ENCODE data around the gene IGSF3.
A peak's percentile ranks its signal among the peaks of the same experiment; 100 is the strongest.
"Not testable (repeated sequence)": the region's sequence is repeated elsewhere in the genome, so short reads cannot be mapped to it uniquely, and the experiment has no call there.

IGSF3 gene

DNA sequence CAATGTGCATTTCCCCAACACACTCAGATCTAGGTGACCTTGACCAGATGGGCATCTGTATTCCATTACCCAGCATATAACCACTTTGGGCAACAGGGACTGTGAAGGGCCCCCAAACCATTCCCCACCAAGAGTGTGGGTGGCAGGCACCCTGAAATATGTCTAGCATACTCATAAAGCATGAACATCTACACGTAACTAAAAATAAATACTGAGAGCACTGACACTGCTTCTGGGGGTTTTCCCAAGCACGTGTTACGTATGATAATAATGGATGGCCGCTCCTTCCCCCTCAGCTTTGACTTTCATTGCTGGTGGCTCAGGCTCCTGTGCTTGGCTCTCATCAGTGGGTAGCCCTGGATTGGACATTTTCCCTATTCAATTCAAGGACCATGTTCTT, 39.1 kb downstream of the IGSF3 start:
- Mint-ChIP-seq H3K4me1 (ENCODE audit: low read depth in 2 of 2) (peaks cover 0 to 1% of the 10 kb centered on the region in 2 donors), H3K36me3 (ENCODE audit: insufficient read depth) (no peaks in the 10 kb centered on the region), H3K27ac (no peak overlapping the region), H3K9me3 (no peaks in the 10 kb centered on the region), H3K27me3 (peaks cover 50 to 52% of the 10 kb centered on the region in 2 donors), H3K4me3 (no peak overlapping the region)
- ATAC-seq (replicated peaks) (no peak), DNase-seq (no peak)

DNA sequence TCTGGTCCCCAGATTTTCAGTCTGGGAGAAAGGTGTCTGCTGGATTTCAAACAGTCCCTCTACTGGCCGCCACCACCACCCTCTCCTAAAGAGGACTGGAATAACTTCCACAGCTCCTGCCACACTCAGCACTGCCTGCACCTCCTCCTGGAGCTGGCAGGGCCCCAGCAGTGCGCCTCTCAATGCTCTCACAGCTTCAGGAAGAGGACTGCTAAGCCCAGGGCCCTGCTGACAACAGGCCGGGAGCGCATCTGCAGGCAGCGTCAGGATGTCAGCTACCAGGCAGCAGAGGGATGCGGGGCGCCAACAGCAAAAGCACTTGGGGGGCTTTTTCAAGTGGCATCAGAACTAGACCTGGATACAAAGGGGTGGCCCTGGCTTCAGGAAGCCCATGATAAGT, 40.2 kb downstream of the IGSF3 start:
- H3K27ac Mint-ChIP-seq; H3K36me3 Mint-ChIP-seq (ENCODE audit: insufficient read depth); DNase-seq; H3K9me3 Mint-ChIP-seq; ATAC-seq (replicated peaks); H3K4me3 Mint-ChIP-seq; H3K4me1 Mint-ChIP-seq (ENCODE audit: low read depth in 2 of 2): not testable (repeated sequence)
- peaks cover 50 to 51% of the 10 kb centered on the region in 2 donors for H3K27me3 Mint-ChIP-seq

DNA sequence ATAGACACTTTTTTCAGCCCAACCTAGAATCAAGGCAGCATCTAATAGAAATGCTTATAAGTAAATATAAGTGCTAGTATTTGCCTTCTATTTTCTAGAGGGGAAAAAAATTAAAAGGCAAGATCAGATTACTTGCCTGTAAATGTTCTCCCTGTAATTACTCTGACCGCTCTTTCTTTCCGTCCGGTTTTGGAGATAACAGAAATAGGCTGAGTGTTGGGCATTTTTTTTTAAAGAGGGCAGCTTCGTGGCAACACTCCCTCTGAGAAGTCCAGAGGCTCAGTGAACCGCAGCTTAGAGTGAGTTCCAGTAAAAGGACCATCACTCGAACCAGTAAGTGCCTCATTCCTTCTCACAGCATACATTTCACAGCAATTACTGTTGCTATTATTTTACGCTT, 40.6 kb downstream of the IGSF3 start:
- Mint-ChIP-seq H3K27ac (peak overlapping the region in 1 of 2 donors; percentile 52), H3K27me3 (peaks cover 46 to 52% of the 10 kb centered on the region in 2 donors)
- H3K4me3 Mint-ChIP-seq; H3K4me1 Mint-ChIP-seq (ENCODE audit: low read depth in 2 of 2); H3K9me3 Mint-ChIP-seq; ATAC-seq (replicated peaks); DNase-seq; H3K36me3 Mint-ChIP-seq (ENCODE audit: insufficient read depth): not testable (repeated sequence)

DNA sequence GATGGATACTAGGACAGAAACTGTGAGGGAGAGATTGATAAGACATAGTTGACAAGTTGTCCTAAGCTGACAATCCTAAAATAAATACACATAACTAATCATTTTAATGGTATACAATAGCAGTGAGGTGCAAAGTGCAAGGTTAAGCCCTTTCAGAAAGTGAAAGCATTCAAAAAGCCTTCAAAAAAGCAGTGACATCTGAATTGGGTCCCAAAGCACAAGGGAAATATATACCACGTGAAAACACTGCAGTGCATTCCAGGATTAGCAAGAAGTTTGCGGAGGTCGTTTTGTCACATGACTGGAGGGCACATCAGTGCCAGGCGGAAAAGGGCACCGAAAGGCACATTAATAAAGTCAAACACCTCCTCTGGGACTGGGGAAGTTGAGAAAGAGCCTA, 42.4 kb downstream of the IGSF3 start:
- not testable (repeated sequence) for H3K9me3 Mint-ChIP-seq; DNase-seq; H3K4me1 Mint-ChIP-seq (ENCODE audit: low read depth in 2 of 2); H3K36me3 Mint-ChIP-seq (ENCODE audit: insufficient read depth); ATAC-seq (replicated peaks); H3K27ac Mint-ChIP-seq; H3K4me3 Mint-ChIP-seq
- peaks cover 39 to 40% of the 10 kb centered on the region in 2 donors for H3K27me3 Mint-ChIP-seq

DNA sequence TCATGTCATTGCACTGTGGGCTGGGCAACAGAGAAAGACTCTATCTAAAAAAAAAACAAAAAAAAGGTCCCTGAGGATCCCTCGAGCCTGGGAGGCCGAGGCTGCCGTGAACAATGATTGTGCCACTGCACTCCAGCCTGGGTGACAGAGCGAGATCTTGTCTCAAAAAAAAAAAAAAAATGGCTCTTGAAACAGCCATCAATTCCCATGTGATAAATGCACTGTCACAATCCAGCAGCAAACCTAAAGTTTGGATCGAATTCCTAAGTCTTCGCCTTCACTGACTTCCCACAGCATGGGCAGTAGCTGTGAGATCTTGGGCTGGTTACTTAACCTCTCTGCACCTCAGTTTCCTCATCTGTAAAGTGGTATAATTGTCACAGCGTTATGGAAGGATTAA, 43.5 kb downstream of the IGSF3 start:
- DNase-seq (no peak), ATAC-seq (replicated peaks) (no peak)
- Mint-ChIP-seq H3K9me3 (no peaks in the 10 kb centered on the region), H3K36me3 (ENCODE audit: insufficient read depth) (no peaks in the 10 kb centered on the region), H3K27ac (no peak overlapping the region), H3K4me1 (ENCODE audit: low read depth in 2 of 2) (peaks cover 0 to 1% of the 10 kb centered on the region in 2 donors), H3K4me3 (no peak overlapping the region), H3K27me3 (peaks cover 35 to 41% of the 10 kb centered on the region in 2 donors)

DNA sequence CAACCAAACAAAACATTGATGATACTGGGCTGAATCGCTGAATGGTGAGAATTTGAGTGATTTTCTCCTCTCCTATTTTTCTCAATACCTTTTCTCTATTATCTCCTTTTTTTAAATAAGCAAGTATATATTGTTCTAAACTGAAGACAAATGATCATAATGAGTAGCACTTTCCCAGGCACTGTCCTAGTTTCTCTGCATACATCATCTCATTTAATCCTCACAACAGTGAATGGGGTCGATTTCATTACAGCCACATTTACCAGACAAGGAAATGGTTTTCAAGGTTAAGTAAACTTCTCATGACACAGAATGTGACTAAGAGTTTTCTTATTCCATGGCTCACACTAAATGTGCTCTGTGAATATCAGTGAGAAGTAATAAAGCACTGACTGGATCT, 45.0 kb downstream of the IGSF3 start:
- not testable (repeated sequence) for H3K36me3 Mint-ChIP-seq (ENCODE audit: insufficient read depth); H3K4me1 Mint-ChIP-seq (ENCODE audit: low read depth in 2 of 2); H3K9me3 Mint-ChIP-seq; DNase-seq; H3K4me3 Mint-ChIP-seq; H3K27ac Mint-ChIP-seq; ATAC-seq (replicated peaks)
- peaks cover 28 to 46% of the 10 kb centered on the region in 2 donors for H3K27me3 Mint-ChIP-seq

DNA sequence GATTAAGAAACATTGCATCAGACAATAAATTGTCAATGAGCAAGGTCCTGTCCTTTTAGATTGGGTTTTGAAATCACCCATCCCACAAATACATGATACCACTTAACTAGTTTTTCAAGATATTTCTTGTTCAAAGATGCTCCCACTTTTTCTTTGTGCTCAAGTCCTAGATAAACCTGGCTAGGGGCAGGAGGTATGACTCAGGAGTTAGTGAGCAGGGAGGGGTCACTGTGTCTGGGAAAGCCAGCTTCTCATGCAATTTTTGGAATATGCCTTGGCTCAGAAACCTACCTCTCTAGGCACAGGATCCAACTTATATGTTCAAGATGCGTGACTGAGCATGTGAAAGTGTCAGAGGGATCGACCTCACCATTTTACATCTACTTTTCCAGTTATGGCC, 45.8 kb downstream of the IGSF3 start:
- not testable (repeated sequence) for H3K36me3 Mint-ChIP-seq (ENCODE audit: insufficient read depth); DNase-seq; ATAC-seq (replicated peaks); H3K4me1 Mint-ChIP-seq (ENCODE audit: low read depth in 2 of 2); H3K4me3 Mint-ChIP-seq; H3K27ac Mint-ChIP-seq; H3K9me3 Mint-ChIP-seq
- H3K27me3 Mint-ChIP-seq, result peaks cover 23 to 50% of the 10 kb centered on the region in 2 donors

DNA sequence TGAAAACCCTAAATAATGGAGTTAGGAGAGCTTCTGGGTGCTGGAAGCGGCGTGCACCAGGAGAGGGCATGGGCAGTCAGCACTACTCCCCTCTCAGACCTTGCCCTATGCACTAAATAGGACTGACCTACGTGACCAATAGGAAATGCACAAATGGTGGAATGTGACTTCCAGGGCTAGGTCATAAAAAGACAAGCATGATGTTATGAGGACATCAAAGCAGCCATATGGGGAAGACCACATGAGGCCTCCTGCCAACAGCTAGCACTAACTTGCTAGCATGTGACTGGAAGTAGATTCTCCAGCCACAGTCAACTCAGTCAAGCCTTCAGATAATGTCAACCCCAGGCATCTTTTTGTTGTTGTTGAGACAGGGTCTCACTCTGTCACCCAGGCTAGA, 47.1 kb downstream of the IGSF3 start:
- peaks cover 24 to 48% of the 10 kb centered on the region in 2 donors for H3K27me3 Mint-ChIP-seq
- H3K9me3 Mint-ChIP-seq; H3K27ac Mint-ChIP-seq; H3K4me1 Mint-ChIP-seq (ENCODE audit: low read depth in 2 of 2); ATAC-seq (replicated peaks); H3K36me3 Mint-ChIP-seq (ENCODE audit: insufficient read depth); DNase-seq; H3K4me3 Mint-ChIP-seq: not testable (repeated sequence)

DNA sequence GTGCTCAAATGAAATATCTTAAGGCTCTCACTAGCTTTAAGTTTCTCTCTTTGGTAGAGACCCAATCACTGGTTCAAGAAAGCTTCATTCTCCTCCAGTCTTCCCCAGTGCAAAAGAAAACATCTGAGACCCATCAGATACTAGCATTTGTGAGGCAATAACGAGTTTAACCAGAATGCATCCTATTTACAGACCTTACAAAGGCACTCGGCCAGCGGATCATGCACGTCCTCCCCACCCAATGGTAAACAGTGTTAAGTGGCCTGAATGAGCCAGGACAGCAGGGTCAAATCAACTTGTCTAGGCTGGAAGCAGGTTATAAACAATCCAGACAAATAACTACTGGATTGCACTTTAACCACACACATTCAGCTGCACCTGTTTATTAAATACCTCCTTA, 48.4 kb downstream of the IGSF3 start:
- not testable (repeated sequence) for H3K4me3 Mint-ChIP-seq; H3K9me3 Mint-ChIP-seq; DNase-seq; H3K27ac Mint-ChIP-seq; H3K36me3 Mint-ChIP-seq (ENCODE audit: insufficient read depth); ATAC-seq (replicated peaks); H3K4me1 Mint-ChIP-seq (ENCODE audit: low read depth in 2 of 2)
- peaks cover 25 to 42% of the 10 kb centered on the region in 2 donors for H3K27me3 Mint-ChIP-seq

DNA sequence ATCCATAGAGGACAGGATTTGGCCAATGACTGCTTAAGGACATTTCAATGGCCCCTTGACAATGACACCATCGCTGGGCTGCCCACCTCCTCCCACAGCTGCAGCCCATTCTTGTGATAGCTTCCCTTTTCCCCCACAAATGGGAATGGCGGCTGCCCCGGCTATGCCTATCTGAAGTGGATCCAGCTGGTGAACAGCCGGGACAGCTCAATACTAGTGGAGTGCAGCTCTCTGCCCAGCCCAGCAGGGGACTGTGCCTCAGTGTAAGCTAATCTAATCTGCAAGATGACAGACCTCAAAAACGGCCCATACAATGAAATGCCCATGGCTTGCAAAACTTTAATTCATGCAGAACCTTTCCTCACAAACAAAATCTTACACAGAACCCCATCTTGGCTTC, 49.7 kb downstream of the IGSF3 start:
- not testable (repeated sequence) for H3K4me3 Mint-ChIP-seq; H3K9me3 Mint-ChIP-seq; H3K27ac Mint-ChIP-seq; ATAC-seq (replicated peaks); H3K36me3 Mint-ChIP-seq (ENCODE audit: insufficient read depth); DNase-seq; H3K4me1 Mint-ChIP-seq (ENCODE audit: low read depth in 2 of 2)
- H3K27me3 Mint-ChIP-seq, result peaks cover 25 to 42% of the 10 kb centered on the region in 2 donors

DNA sequence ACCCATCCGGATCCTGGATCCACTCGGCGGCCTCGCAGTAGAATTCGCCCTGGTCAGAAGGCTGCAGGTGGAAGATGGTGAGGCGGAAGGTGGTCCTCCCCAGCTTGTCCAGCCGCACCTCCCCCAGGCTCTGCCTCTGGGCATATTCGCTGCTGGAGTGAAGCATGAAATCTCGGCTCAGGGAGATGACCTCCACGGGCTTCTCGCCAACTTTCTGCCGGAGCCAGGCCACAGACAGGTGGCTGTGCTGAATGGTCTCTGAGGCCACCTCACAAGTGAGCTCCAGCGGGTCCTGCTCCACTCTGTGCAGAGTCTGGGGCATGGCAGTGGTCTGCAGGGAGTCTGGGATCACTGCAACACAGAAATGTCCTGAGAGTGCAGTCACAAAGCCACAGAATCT, 53.7 kb downstream of the IGSF3 start:
- H3K4me1 Mint-ChIP-seq (ENCODE audit: low read depth in 2 of 2); H3K36me3 Mint-ChIP-seq (ENCODE audit: insufficient read depth); ATAC-seq (replicated peaks); H3K4me3 Mint-ChIP-seq; H3K9me3 Mint-ChIP-seq; DNase-seq; H3K27ac Mint-ChIP-seq: not testable (repeated sequence)
- H3K27me3 Mint-ChIP-seq, result peaks cover 26 to 41% of the 10 kb centered on the region in 2 donors

DNA sequence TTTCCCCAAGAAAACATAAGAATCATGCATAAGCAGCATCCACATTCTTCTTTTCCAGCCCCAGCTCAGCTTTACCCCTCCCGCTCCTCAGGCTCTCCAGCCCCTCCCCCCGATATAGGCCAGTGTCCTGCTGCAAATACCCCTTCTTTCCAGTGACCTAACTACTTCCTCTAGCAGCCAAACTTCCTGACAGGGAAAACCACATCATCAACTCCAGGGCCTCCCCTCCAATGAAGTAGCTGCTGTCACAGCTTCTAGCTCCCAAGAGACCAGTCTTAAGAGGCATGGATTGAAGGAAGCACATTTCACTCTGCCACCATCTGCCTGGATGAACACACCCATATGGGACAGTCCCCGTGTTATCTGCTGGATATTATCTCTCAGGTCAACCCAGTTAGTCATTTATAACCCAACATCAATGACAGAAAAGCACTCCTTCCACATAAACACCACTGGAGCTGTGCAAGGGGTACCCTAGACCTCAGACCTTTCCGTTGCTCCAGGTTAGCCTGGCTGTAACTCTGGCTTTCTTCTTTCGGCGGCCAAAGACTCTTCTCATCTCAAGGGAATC, 57.6 kb downstream of the IGSF3 start:
- H3K36me3 Mint-ChIP-seq (ENCODE audit: insufficient read depth); DNase-seq; H3K27ac Mint-ChIP-seq; H3K4me1 Mint-ChIP-seq (ENCODE audit: low read depth in 2 of 2); ATAC-seq (replicated peaks); H3K4me3 Mint-ChIP-seq; H3K9me3 Mint-ChIP-seq: not testable (repeated sequence)
- peaks cover 14 to 15% of the 10 kb centered on the region in 2 donors for H3K27me3 Mint-ChIP-seq

DNA sequence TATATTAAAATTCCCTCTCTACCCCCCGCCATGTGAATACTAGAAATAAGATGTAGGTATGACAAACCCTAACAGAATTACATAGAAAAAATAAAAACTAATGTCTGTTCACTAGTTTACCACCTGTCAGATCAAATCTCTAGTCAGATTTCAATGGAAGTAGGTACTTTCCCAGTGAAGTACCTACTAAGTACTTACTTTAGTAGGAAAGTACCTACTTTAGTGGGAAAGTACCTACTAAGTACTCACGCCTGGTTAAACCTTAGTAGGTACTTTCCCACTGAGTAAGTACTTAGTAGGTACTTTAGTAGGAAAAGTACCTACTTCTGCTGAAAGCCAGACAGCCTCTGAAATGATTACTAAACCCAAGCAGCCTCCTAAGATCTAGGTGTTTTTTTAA, 58.7 kb downstream of the IGSF3 start:
- H3K36me3 Mint-ChIP-seq (ENCODE audit: insufficient read depth); DNase-seq; H3K4me3 Mint-ChIP-seq; H3K9me3 Mint-ChIP-seq; ATAC-seq (replicated peaks); H3K27ac Mint-ChIP-seq; H3K4me1 Mint-ChIP-seq (ENCODE audit: low read depth in 2 of 2): not testable (repeated sequence)
- peaks cover 17 to 18% of the 10 kb centered on the region in 2 donors for H3K27me3 Mint-ChIP-seq

DNA sequence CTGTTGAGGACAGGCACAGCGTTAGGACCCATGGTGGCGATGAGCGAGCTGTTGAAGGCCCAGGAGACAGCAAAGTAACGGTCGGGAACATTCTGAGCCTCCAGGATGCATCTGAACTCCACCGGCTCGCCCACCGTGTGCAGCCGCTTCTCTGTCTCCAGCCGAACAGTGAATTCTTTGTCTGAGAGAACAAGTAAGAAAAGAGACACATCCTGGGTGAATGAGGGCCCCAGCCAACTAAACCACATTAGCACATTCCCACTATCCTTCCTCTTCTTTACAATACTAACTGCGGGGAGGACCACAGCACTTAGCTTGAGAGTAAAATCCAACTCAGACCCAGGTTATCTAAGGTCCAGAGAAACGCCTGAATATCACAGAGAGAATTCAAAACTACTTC, 59.4 kb downstream of the IGSF3 start:
- not testable (repeated sequence) for H3K27ac Mint-ChIP-seq; H3K36me3 Mint-ChIP-seq (ENCODE audit: insufficient read depth); H3K4me1 Mint-ChIP-seq (ENCODE audit: low read depth in 2 of 2); H3K4me3 Mint-ChIP-seq; H3K9me3 Mint-ChIP-seq; DNase-seq; ATAC-seq (replicated peaks)
- H3K27me3 Mint-ChIP-seq, result peaks cover 18 to 24% of the 10 kb centered on the region in 2 donors

DNA sequence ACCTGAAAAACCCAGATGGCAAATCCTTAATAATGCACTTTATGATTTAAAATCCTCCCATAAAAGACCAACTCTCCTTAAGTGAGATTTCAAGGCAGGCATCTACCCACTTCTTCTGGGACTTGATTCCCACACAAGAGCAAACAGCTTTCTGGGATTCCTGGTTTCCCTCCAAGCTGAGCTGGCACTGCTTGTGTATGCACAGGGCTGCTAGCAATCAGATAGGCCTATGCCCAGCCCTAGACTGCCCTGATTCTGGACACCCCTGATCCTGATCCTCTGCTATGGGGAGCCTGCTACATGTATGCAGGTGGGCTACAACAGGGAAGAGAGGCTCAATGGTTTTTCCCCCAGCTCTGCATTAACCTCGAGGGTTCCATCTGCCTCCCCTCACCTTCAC, 60.1 kb downstream of the IGSF3 start:
- H3K27me3 Mint-ChIP-seq, result peaks cover 18 to 21% of the 10 kb centered on the region in 2 donors
- DNase-seq; H3K4me1 Mint-ChIP-seq (ENCODE audit: low read depth in 2 of 2); H3K9me3 Mint-ChIP-seq; ATAC-seq (replicated peaks); H3K4me3 Mint-ChIP-seq; H3K36me3 Mint-ChIP-seq (ENCODE audit: insufficient read depth); H3K27ac Mint-ChIP-seq: not testable (repeated sequence)
